ENCODE data around the gene SYNM.

SYNM gene

GRCh38 chr15:99143242-99143641, 38.4 kb downstream of the SYNM start:
- no peak for DNase-seq

- peak; percentile 20 for DNase-seq
Measured at GRCh38 chr15:99143655-99144610, 39.1 kb downstream of the SYNM start.

GRCh38 chr15:99145005-99145404, 40.1 kb downstream of the SYNM start:
- no peak for DNase-seq

- DNase-seq = no peak
Measured at GRCh38 chr15:99145778-99146177, 40.9 kb downstream of the SYNM start.

GRCh38 chr15:99146661-99147060, 41.8 kb downstream of the SYNM start:
- no peak for DNase-seq

- no peak for DNase-seq
Measured at GRCh38 chr15:99148851-99149276, 44.0 kb downstream of the SYNM start.

- DNase-seq = no peak
Measured at GRCh38 chr15:99149366-99149765, 44.5 kb downstream of the SYNM start.

- DNase-seq = no peak
Measured at GRCh38 chr15:99151156-99151555, 46.3 kb downstream of the SYNM start.

- DNase-seq = no peak
Measured at GRCh38 chr15:99153026-99153535, 48.2 kb downstream of the SYNM start.

GRCh38 chr15:99154271-99154670, 49.4 kb downstream of the SYNM start:
- no peak for DNase-seq

GRCh38 chr15:99155961-99156443, 51.1 kb downstream of the SYNM start:
- no peak for DNase-seq

GRCh38 chr15:99157456-99157855, 52.6 kb downstream of the SYNM start:
- DNase-seq = no peak

GRCh38 chr15:99158626-99159412, 53.9 kb downstream of the SYNM start:
- DNase-seq = no peak

- DNase-seq = no peak
Measured at GRCh38 chr15:99163271-99164062, 58.6 kb downstream of the SYNM start.

- DNase-seq = no peak
Measured at GRCh38 chr15:99164119-99164518, 59.2 kb downstream of the SYNM start.

- no peak for DNase-seq
Measured at GRCh38 chr15:99165020-99165790, 60.3 kb downstream of the SYNM start.

GRCh38 chr15:99165956-99166689, 61.2 kb downstream of the SYNM start:
- no peak for DNase-seq

- no peak for DNase-seq
Measured at GRCh38 chr15:99167201-99167600, 62.3 kb downstream of the SYNM start.

- DNase-seq = no peak
Measured at GRCh38 chr15:99167640-99168039, 62.8 kb downstream of the SYNM start.

- no peak for DNase-seq
Measured at GRCh38 chr15:99168601-99169580, 64.0 kb downstream of the SYNM start.
